H9 (cell line): ENCODE measurements around the gene MICAL3. TPM values are rescaled to one million over a fixed set of nuclear protein-coding genes. Genes with fewer than 3 reads are reported as not detected.

Experiments
- DNase-seq: peaks from one replicate; pipeline ENCODE4 v3.0.0-alpha.2; 2017
- H2AFZ ChIP-seq: one replicate; pipeline ENCODE4 v1.6.1; 2013; ENCODE audit warnings: mild to moderate bottlenecking, low read length, control low read depth, moderate library complexity
- H2AK5ac ChIP-seq: 2 replicates; pipeline ENCODE4 v1.6.1; 2013; ENCODE audit warnings: low read length, control low read depth, mixed read lengths; ENCODE audit not compliant: insufficient read length
- H2BK120ac ChIP-seq: one replicate; pipeline ENCODE4 v1.6.1; 2013; ENCODE audit warnings: low read depth, mild to moderate bottlenecking, low read length, control low read depth, inconsistent platforms; ENCODE audit not compliant: poor library complexity, severe bottlenecking
- H2BK12ac ChIP-seq: 2 replicates; pipeline ENCODE4 v1.6.1; 2013; ENCODE audit warnings: low read length, control low read depth, mixed read lengths, low read depth; ENCODE audit not compliant: insufficient read length
- H2BK15ac ChIP-seq: 2 replicates; pipeline ENCODE4 v1.6.1; 2013; ENCODE audit warnings: low read depth, low read length, control low read depth
- H2BK20ac ChIP-seq: one replicate; pipeline ENCODE4 v1.6.1; 2013; ENCODE audit warnings: low read depth, mild to moderate bottlenecking, low read length, control low read depth, inconsistent platforms; ENCODE audit not compliant: poor library complexity, severe bottlenecking
- H2BK5ac ChIP-seq: 2 replicates; pipeline ENCODE4 v1.6.1; 2013; ENCODE audit warnings: low read length, control low read depth, mixed read lengths; ENCODE audit not compliant: insufficient read length
- H3K14ac ChIP-seq: 2 replicates; pipeline ENCODE4 v1.6.1; 2013; ENCODE audit warnings: low read length, control low read depth; ENCODE audit not compliant: insufficient read depth
- H3K18ac ChIP-seq: 2 replicates; pipeline ENCODE4 v1.6.1; 2013; ENCODE audit warnings: low read depth, mild to moderate bottlenecking, mixed read lengths, low read length, control low read depth; ENCODE audit not compliant: insufficient read length
- H3K23ac ChIP-seq: 2 replicates; pipeline ENCODE4 v1.6.1; 2013; ENCODE audit warnings: low read length, control low read depth, mixed read lengths, low read depth; ENCODE audit not compliant: insufficient read length
- H3K23me2 ChIP-seq: 2 replicates; pipeline ENCODE4 v1.6.1; 2013; ENCODE audit warnings: low read depth, mild to moderate bottlenecking, mixed read lengths, low read length, control low read depth; ENCODE audit not compliant: insufficient read length, poor library complexity, severe bottlenecking
- H3K27ac ChIP-seq: 2 replicates; pipeline ENCODE4 v1.5.1; 2013; ENCODE audit warnings: low read length, control low read depth, mixed read lengths, low read depth; ENCODE audit not compliant: insufficient read length
- H3K27me3 ChIP-seq: 2 replicates; pipeline ENCODE4 v1.6.1; 2013; ENCODE audit warnings: low read length, control low read depth, inconsistent platforms; ENCODE audit not compliant: insufficient read depth
- H3K4ac ChIP-seq: 2 replicates; pipeline ENCODE4 v1.6.1; 2013; ENCODE audit warnings: low read depth, mild to moderate bottlenecking, control low read depth, inconsistent platforms, low read length, moderate library complexity
- H3K4me1 ChIP-seq: 2 replicates; pipeline ENCODE4 v1.6.1; 2013; ENCODE audit warnings: low read length, control low read depth, inconsistent platforms; ENCODE audit not compliant: insufficient read depth
- H3K4me2 ChIP-seq: 2 replicates; pipeline ENCODE4 v1.6.1; 2013; ENCODE audit warnings: low read length, control low read depth, mixed read lengths; ENCODE audit not compliant: insufficient read length, insufficient read depth
- H3K56ac ChIP-seq: 2 replicates; pipeline ENCODE4 v1.6.1; 2013; ENCODE audit warnings: low read depth, mild to moderate bottlenecking, mixed read lengths, low read length, control low read depth; ENCODE audit not compliant: insufficient read length
- H3K79me1 ChIP-seq: 2 replicates; pipeline ENCODE4 v1.6.1; 2013; ENCODE audit warnings: low read depth, mild to moderate bottlenecking, moderate library complexity, low read length, control low read depth, inconsistent platforms; ENCODE audit not compliant: insufficient read depth, poor library complexity, severe bottlenecking
- H3K79me2 ChIP-seq: 2 replicates; pipeline ENCODE4 v1.6.1; 2013; ENCODE audit warnings: low read length, control low read depth, inconsistent platforms; ENCODE audit not compliant: insufficient read depth
- H3K9ac ChIP-seq: 2 replicates; pipeline ENCODE4 v1.6.1; 2013; ENCODE audit warnings: low read length, control low read depth, mixed read lengths; ENCODE audit not compliant: insufficient read length; ENCODE audit errors: extremely low read depth
- H3K9me3 ChIP-seq: one replicate; pipeline ENCODE4 v1.6.1; 2013; ENCODE audit warnings: low read depth, low read length, inconsistent platforms; ENCODE audit not compliant: control insufficient read depth
- H3T11ph ChIP-seq: one replicate; pipeline ENCODE4 v1.6.1; 2013; ENCODE audit warnings: mild to moderate bottlenecking, low read length, control low read depth, inconsistent platforms
- H4K20me1 ChIP-seq: one replicate; pipeline ENCODE4 v1.6.1; 2013; ENCODE audit not compliant: control insufficient read depth, insufficient read length, insufficient read depth
- H4K5ac ChIP-seq: 2 replicates; pipeline ENCODE4 v1.6.1; 2013; ENCODE audit warnings: low read depth, mild to moderate bottlenecking, mixed read lengths, low read length, control low read depth; ENCODE audit not compliant: insufficient read length
- H4K8ac ChIP-seq: replicated peaks from 2 replicates; pipeline ENCODE4 v1.6.1; 2013; ENCODE audit warnings: low read length, control low read depth, mixed read lengths, low read depth; ENCODE audit not compliant: insufficient read length
- H4K91ac ChIP-seq: 2 replicates; pipeline ENCODE4 v1.6.1; 2013; ENCODE audit warnings: low read depth, mild to moderate bottlenecking, moderate library complexity, mixed read lengths, low read length, control low read depth; ENCODE audit not compliant: insufficient read length
- H3K27ac Mint-ChIP-seq, 3 experiments: 2 replicates in 2 of 3; 3 replicates in 1 of 3; pipeline ENCODE4 v1.8.0; 2020 to 2021; ENCODE audit warnings: mixed read lengths in 3 of 3, mild to moderate bottlenecking in 1 of 3, moderate library complexity in 1 of 3
- H3K27me3 Mint-ChIP-seq: 2 replicates; pipeline ENCODE4 v1.8.0; 2021; ENCODE audit warnings: low read depth, mild to moderate bottlenecking, moderate library complexity, mixed read lengths
- H3K36me3 Mint-ChIP-seq, 3 experiments: 2 replicates in 2 of 3; 3 replicates in 1 of 3; pipeline ENCODE4 v1.8.0; 2020 to 2021; ENCODE audit warnings: low read depth in 3 of 3, mixed read lengths in 3 of 3; ENCODE audit not compliant: insufficient read depth in 1 of 3
- H3K4me1 Mint-ChIP-seq, 2 experiments: 2 replicates each; pipeline ENCODE4 v1.8.0; 2020; ENCODE audit warnings: mixed read lengths in 2 of 2
- H3K4me3 Mint-ChIP-seq, 2 experiments: 2 replicates in 1 of 2; 3 replicates in 1 of 2; pipeline ENCODE4 v1.8.0; 2020 to 2021; ENCODE audit warnings: mild to moderate bottlenecking in 2 of 2, mixed read lengths in 2 of 2, moderate library complexity in 1 of 2
- H3K9me3 Mint-ChIP-seq, 2 experiments: 2 replicates in 1 of 2; 3 replicates in 1 of 2; pipeline ENCODE4 v1.8.0; 2020; ENCODE audit warnings: mild to moderate bottlenecking in 2 of 2, mixed read lengths in 2 of 2, moderate library complexity in 1 of 2
- WGBS: extraction: QIAGEN DNeasy Blood & Tissue Kit; methylation state at CpG from one replicate; pipeline ENCODE4 v1.1.7; 2013; ENCODE audit warnings: missing lambda C conversion rate, low lambda C conversion rate, mixed read lengths; ENCODE audit not compliant: insufficient read length; ENCODE audit errors: extremely low coverage; 5-methylcytosine and 5-hydroxymethylcytosine counted together
- total RNA-seq: library from RNA; stranded (reverse); gene quantifications from 2 replicates; pipeline ENCODE4 v1.2.1, GENCODE V29; 2021
- TF ChIP-seq, protein P1 (sequence below): fragments of 200-600 bp; sonication (generic); conservative IDR thresholded peaks from 3 replicates; pipeline ENCODE4 v1.8.0; 2021; ENCODE audit warnings: antibody characterized with exemption, mild to moderate bottlenecking

MICAL3 gene
- total RNA-seq, 1 experiment from 2014 or later: 50.2 TPM

GRCh38 chr22:18060646-18061620 is 36.6 kb upstream of the MICAL3 start:
- Histone ChIP-seq H3K9me3 (no peaks in the 10 kb centered on the region), H3K9ac (no peak overlapping the region), H3K4me2 (no peak overlapping the region), H3K27me3 (no peaks in the 10 kb centered on the region), H3K4ac (no peak overlapping the region), H2BK120ac (no peak overlapping the region), H2BK12ac (no peak overlapping the region), H4K8ac (no peak overlapping the region), H2AK5ac (no peak overlapping the region), H3K79me2 (no peaks in the 10 kb centered on the region), H4K5ac (no peak overlapping the region), H2BK5ac (no peak overlapping the region), H2BK15ac (no peak overlapping the region), H4K20me1 (peaks cover 3% of the 10 kb centered on the region), H3K27ac (no peak overlapping the region), H3K56ac (no peak overlapping the region), H3K18ac (no peak overlapping the region), H3K4me1 (no peaks in the 10 kb centered on the region), H4K91ac (no peak overlapping the region), H2BK20ac (no peak overlapping the region), H3K14ac (peak overlapping the region; percentile 36; the same call in 1 of the 2 replicates), H3K23me2 (no peaks in the 10 kb centered on the region), H3K79me1 (no peaks in the 10 kb centered on the region), H2AFZ (no peak overlapping the region), H3T11ph (no peak overlapping the region), H3K23ac (no peak overlapping the region)
- no CpG with 5 or more reads among the region's 13 CpGs for WGBS
- Mint-ChIP-seq H3K27ac (no peak overlapping the region; a peak in 1 of 7 replicates), H3K36me3 (no peaks in the 10 kb centered on the region), H3K4me3 (no peak overlapping the region), H3K27me3 (peaks cover 32% of the 10 kb centered on the region), H3K4me1 (peaks cover 16% of the 10 kb centered on the region in 2 experiments), H3K9me3 (no peaks in the 10 kb centered on the region)
- DNase-seq: no peak
- TF ChIP-seq, protein P1, sequence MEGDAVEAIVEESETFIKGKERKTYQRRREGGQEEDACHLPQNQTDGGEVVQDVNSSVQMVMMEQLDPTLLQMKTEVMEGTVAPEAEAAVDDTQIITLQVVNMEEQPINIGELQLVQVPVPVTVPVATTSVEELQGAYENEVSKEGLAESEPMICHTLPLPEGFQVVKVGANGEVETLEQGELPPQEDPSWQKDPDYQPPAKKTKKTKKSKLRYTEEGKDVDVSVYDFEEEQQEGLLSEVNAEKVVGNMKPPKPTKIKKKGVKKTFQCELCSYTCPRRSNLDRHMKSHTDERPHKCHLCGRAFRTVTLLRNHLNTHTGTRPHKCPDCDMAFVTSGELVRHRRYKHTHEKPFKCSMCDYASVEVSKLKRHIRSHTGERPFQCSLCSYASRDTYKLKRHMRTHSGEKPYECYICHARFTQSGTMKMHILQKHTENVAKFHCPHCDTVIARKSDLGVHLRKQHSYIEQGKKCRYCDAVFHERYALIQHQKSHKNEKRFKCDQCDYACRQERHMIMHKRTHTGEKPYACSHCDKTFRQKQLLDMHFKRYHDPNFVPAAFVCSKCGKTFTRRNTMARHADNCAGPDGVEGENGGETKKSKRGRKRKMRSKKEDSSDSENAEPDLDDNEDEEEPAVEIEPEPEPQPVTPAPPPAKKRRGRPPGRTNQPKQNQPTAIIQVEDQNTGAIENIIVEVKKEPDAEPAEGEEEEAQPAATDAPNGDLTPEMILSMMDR: no peak
